Vagina (tissue), 2 donors: ENCODE results near the gene DGKB. TPM values are rescaled to one million over a fixed set of nuclear protein-coding genes. Genes with fewer than 3 reads are reported as not detected.

ENCODE experiments used
- DNase-seq, 2 donors: peaks; one replicate each; pipeline ENCODE4 v3.0.0-alpha.2; 2017; ENCODE audit errors: extremely low spot score in 2 of 2
- H3K27ac ChIP-seq: fragments of 200-600 bp; sonication (generic); one replicate; pipeline ENCODE4 v1.5.1; 2019
- H3K27me3 ChIP-seq: fragments of 200-600 bp; sonication (generic); one replicate; pipeline ENCODE4 v1.5.1; 2019
- H3K36me3 ChIP-seq, 2 donors: fragments of 200-600 bp; sonication (generic); one replicate each; pipeline ENCODE4 v1.5.1; 2017 to 2019
- H3K4me1 ChIP-seq: fragments of 200-600 bp; sonication (generic); one replicate; pipeline ENCODE4 v1.5.1; 2019
- H3K4me3 ChIP-seq, 2 donors: fragments of 200-600 bp; sonication (generic); 1 replicate in 1 of 2; 2 replicates in 1 of 2; pipeline ENCODE4 v1.5.1; 2016 to 2019
- H3K9me3 ChIP-seq: fragments of 200-600 bp; sonication (generic); one replicate; pipeline ENCODE4 v1.5.1; 2019
- CTCF ChIP-seq, 3 experiments: fragments of 450-650 bp in 2 of 3; fragments of 200-600 bp in 1 of 3; sonication (generic) in 1 of 3; IDR thresholded peaks; one replicate each; pipeline ENCODE4 v1.5.1; 2017 to 2019; ENCODE audit warnings: antibody characterized with exemption in 3 of 3, mild to moderate bottlenecking in 2 of 3, moderate library complexity in 2 of 3
- POLR2A ChIP-seq, 2 donors: fragments of 450-650 bp; IDR thresholded peaks; one replicate each; pipeline ENCODE4 v1.6.1; 2017; ENCODE audit warnings: antibody characterized with exemption in 2 of 2, mild to moderate bottlenecking in 2 of 2, moderate library complexity in 2 of 2
- POLR2AphosphoS5 ChIP-seq, 2 donors: sonication (generic); formaldehyde crosslinking; IDR thresholded peaks; one replicate each; pipeline ENCODE4 v1.9.0; 2017; ENCODE audit warnings: antibody characterized with exemption in 2 of 2, mild to moderate bottlenecking in 2 of 2, low read depth in 1 of 2; ENCODE audit not compliant: insufficient read depth in 1 of 2
- intact Hi-C: fragments of 100-400 bp; cut with DNase I; formaldehyde crosslinking; loops from one replicate; pipeline ENCODE4 v1.15.1; 2023
- total RNA-seq: library from RNA; depleted of rRNA; stranded (reverse); fragments of >200 nt; gene quantifications from one replicate; pipeline ENCODE4 v1.2.3, GENCODE V29; 2016

Gene DGKB
- total RNA-seq, 1 donor from 2014 or later, result 2.2 TPM

DNA sequence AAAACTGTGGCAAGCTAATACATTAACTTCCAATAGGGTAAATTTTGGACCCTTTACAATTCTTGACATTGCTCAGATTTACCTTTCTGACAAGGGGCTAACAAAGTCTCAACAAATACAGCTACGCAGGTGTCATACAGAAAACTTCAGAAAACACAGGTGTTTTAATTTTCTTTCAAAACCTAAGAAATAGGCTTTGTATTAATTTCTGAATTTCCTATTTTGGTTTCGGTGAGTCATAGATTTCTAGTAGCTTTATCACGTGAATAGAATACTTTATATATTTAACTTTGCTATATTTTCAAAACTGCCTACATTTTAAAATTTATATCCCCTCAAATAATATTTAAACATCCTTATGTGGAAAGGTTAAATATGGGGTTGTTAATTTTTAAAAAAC is 215.3 kb downstream of the DGKB start:
- no peaks in the 10 kb centered on the region for H3K9me3 ChIP-seq
- intact Hi-C loops, result no loop called here
- H3K4me1 ChIP-seq, result no peaks in the 10 kb centered on the region
- no peaks in the 10 kb centered on the region for H3K27me3 ChIP-seq
- DNase-seq, result no peak
- TF ChIP-seq POLR2AphosphoS5 (IDR thresholded peaks at IDR 0.05; ENCODE audit: insufficient read depth in 1 of 2, low read depth in 1 of 2) (no peak), POLR2A (IDR thresholded peaks at IDR 0.05) (no peak), CTCF (IDR thresholded peaks at IDR 0.05) (no peak)
- no peak overlapping the region for H3K27ac ChIP-seq
- no peaks in the 10 kb centered on the region for H3K36me3 ChIP-seq
- H3K4me3 ChIP-seq, result no peak overlapping the region

GRCh38 chr7:14685167-14685566 is 217.4 kb downstream of the DGKB start:
- Histone ChIP-seq H3K4me3 (no peak overlapping the region), H3K27me3 (no peaks in the 10 kb centered on the region), H3K9me3 (no peaks in the 10 kb centered on the region), H3K4me1 (no peaks in the 10 kb centered on the region), H3K36me3 (no peaks in the 10 kb centered on the region), H3K27ac (no peak overlapping the region)
- TF ChIP-seq CTCF (IDR thresholded peaks at IDR 0.05), result no peak
- TF ChIP-seq POLR2AphosphoS5 (IDR thresholded peaks at IDR 0.05; ENCODE audit: insufficient read depth in 1 of 2, low read depth in 1 of 2), result no peak
- TF ChIP-seq POLR2A (IDR thresholded peaks at IDR 0.05), result no peak
- intact Hi-C loops, result no loop called here
- DNase-seq, result no peak

- Histone ChIP-seq H3K27me3 (no peaks in the 10 kb centered on the region), H3K9me3 (no peaks in the 10 kb centered on the region), H3K27ac (no peak overlapping the region), H3K36me3 (no peaks in the 10 kb centered on the region), H3K4me3 (no peak overlapping the region), H3K4me1 (no peaks in the 10 kb centered on the region)
- no peak for TF ChIP-seq CTCF (IDR thresholded peaks at IDR 0.05)
- no peak for TF ChIP-seq POLR2A (IDR thresholded peaks at IDR 0.05)
- no peak for TF ChIP-seq POLR2AphosphoS5 (IDR thresholded peaks at IDR 0.05; ENCODE audit: insufficient read depth in 1 of 2, low read depth in 1 of 2)
- DNase-seq, result no peak
- intact Hi-C loops, result no loop called here
Measured at GRCh38 chr7:14682910-14683465, 219.6 kb downstream of the DGKB start.

GRCh38 chr7:14676896-14677295 is 225.7 kb downstream of the DGKB start:
- no peak overlapping the region for H3K27ac ChIP-seq
- no peaks in the 10 kb centered on the region for H3K9me3 ChIP-seq
- intact Hi-C loops, result no loop called here
- TF ChIP-seq POLR2A (IDR thresholded peaks at IDR 0.05) (no peak), POLR2AphosphoS5 (IDR thresholded peaks at IDR 0.05; ENCODE audit: insufficient read depth in 1 of 2, low read depth in 1 of 2) (no peak), CTCF (IDR thresholded peaks at IDR 0.05) (no peak)
- no peak overlapping the region for H3K4me3 ChIP-seq
- no peaks in the 10 kb centered on the region for H3K4me1 ChIP-seq
- no peaks in the 10 kb centered on the region for H3K36me3 ChIP-seq
- no peaks in the 10 kb centered on the region for H3K27me3 ChIP-seq
- no peak for DNase-seq

DNA sequence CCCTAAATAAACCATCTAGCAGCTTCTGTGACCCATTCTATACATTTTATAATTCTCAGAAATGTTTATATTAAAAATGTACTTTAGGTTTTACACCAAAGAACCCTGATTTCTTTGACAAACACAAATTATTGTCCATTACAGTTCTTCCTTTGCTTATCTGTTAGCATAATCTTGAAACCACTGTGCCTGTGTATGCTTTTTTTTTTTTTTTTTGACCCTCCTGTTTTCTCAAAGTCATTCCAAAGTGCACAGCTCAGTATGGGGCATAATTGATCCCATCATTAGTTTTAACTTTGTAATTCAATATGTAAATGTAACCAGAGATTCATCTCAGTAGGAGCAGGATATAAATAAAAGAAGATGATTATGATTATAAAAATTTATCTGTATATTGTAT is 229.3 kb downstream of the DGKB start:
- no peaks in the 10 kb centered on the region for H3K9me3 ChIP-seq
- TF ChIP-seq POLR2A (IDR thresholded peaks at IDR 0.05) (no peak), CTCF (IDR thresholded peaks at IDR 0.05) (no peak), POLR2AphosphoS5 (IDR thresholded peaks at IDR 0.05; ENCODE audit: insufficient read depth in 1 of 2, low read depth in 1 of 2) (no peak)
- intact Hi-C loops, result no loop called here
- no peak overlapping the region for H3K4me3 ChIP-seq
- H3K27me3 ChIP-seq, result no peaks in the 10 kb centered on the region
- no peak for DNase-seq
- no peaks in the 10 kb centered on the region for H3K36me3 ChIP-seq
- H3K27ac ChIP-seq, result no peak overlapping the region
- H3K4me1 ChIP-seq, result no peaks in the 10 kb centered on the region
